Activated CD8-positive, alpha-beta memory T cell treated with anti-CD3 and anti-CD28 coated beads, Interleukin-2, amount 50 U/mL, for 24 hours (primary cell): ENCODE data around the gene EMD.
"Not testable (repeated sequence)": the region's sequence is repeated elsewhere in the genome, so short reads cannot be mapped to it uniquely, and the experiment has no call there.

Source experiments
- DNase-seq: peaks from one replicate; pipeline ENCODE4 v3.0.0-alpha.2; 2020; ENCODE audit errors: extremely low read depth

Gene EMD

DNA sequence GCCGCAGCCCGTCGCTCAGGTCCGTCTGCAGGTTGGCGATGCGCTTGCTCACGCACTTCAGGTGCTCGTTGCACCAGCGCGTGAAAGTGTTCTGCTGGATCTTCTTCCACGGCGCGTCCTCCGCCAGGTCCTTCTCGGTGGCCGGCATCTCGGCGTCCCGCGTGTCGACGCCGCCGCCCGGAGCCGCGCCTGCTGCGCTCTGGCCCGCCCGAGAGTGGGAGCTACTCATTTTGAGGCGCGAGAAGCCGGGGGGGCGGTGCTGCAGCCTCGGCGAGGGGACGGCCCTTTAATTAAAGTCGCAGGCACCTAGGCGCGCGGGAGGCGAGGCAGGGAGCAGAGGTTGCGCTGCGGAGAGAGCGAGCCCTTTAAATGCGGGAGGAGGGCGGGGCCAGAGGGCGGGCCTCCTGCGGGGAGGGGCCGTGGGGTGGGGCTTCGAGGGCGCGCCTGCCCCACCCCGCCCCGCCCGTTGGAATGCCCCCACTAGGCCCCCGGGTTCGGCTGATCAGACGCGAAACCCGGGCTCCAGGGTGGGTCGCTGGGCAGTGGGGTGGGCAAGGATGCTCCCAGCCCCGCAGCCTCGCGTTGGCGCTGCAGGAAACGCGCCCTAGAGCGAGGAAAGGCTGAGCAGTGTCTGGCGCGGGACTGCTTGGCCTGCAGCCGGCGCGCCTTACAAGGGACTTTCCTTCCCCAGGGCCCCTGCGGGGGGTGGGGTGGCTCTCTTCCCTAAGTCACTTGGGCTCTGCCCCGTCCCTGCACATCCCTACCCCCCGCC lies 7.9 kb upstream of the EMD start:
- peak; percentile 82 for DNase-seq

DNA sequence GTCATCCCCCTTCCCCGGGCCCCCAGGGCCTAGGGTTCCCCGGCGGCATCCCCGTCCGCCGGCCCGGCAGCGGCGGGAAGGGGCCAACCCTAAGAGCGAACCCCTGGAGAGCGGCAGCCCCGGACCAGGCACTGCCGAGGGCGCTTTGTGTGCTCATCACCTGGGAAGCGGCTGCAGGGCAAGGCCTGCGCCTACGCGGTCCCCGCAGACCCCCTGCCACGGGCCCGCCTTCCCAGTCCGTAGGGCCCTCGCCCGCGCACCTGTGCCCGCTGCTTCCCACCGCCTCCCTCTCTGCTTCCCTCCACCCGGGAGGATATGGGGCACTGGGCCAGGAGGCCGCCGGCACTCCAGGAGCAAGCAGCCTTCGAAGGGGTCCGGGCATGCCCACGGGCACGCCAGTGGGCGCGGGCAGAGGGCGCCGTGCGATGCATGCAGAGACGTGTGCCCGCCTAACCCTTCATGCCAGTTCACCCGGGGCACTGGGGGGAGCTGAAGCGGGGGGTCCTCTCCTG lies 7.2 kb upstream of the EMD start:
- no peak for DNase-seq

DNA sequence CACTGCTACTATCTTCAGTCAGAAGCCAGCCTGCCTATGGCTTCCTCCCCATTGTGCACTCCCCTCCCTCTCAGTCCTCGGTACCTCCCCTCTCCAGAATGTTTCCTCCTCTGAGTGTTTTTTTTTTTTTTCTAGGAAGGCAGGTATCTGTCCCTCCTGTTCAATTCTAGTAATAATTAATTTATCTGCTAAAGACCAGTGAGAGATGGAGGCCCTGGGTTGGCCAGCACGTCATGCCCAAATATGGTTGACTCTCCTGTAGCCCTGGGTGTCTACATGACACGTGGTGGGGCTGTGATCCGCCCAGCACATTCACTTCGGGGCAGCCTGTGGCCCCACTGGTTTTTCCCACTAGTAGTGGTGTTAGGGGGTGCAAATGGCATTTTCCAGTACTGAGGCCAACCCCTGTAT lies 6.5 kb upstream of the EMD start:
- no peak for DNase-seq

DNA sequence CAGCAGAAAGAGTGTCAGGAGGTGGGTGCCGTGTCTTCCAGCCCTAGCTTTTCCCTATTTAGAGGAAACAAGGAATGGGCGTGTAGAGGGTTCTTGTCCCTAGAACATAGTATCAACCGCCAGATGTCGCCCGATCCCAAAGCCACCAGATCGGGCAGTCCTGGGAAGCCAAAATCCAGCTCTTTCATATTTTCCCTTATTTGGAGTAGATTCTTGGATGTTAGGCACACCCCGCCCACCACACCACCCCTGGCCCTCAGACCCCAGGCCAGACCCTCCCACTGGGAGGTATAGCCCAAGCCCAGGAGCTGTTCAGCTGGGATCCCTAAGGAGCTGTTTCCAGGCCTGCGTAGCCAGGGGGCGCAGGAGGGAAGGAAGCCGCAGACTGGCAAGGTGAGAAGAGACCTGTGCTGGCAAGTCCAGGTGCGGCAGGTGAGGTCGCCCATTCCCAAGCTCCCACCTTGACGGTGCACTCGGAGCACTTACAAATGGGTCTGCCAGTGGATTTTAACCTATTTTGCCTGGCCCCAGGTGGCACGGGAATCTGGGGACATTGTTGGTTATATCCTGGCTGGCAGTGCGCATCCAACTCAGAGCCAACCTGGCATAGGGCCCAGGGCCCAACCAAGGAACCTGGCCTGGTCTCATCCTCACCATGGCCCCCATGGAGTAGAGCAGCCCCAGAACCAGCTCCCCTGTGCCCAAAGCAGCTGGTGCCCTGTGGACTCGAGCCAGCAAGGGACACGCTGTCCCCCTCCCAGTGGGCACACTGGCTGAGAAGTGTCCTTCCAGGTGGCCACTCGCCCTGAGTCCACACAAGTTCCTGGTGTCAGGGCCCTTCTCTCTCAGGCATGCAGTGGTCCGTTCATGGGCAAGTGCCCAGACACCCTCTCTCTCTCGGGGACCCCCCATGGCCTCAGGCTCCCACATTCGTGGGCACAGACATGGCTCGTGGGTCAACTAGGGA lies 5.5 kb upstream of the EMD start:
- DNase-seq = no peak

DNA sequence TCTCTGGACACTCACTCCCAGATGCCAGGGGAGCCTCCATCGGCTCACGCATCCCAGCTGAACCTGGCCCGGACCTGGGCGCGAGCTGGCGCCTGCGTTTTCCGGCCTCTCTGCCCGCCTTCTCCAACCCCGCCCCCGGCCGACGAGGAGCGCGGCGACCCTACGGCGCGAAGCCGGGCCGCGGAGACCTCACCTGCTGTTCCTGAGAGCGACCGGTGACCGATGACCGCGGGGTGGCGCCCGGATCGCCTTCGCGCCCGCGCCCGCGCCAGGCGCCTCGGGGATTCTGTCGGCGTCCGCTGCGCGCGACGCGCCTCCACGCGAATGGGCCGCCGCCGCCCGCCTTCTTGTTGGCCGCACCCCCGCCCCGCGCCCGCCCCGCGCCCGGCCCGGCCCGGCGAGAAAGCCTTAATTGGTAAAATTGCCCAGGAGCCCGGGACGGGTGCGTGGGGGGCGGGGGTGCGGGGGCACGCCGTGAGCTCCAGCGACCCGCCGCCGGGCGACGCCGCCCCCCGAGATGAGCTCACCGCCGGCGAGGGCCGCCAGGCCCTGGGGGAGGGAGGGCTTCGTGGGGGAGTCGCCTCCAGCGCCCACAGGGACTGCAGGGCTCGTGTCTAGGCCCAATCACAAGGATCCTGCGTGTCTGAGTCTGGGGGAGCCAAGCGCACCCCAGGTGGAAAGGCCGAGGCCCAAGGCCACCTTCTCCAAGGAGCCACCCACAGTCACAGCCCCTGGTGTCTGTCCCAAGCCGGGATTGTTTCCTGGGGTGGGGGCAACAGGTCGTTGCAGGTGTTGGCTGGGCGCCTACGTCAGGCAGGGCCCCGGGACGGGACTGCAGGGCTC lies 4.6 kb upstream of the EMD start, which contains the start of gene FLNA:
TSS of gene FLNA (minus strand) at position 322 of the 843 bp plus-strand sequence. CDS start 3,389 bp downstream, outside the sequence.
- DNase-seq = no peak

DNA sequence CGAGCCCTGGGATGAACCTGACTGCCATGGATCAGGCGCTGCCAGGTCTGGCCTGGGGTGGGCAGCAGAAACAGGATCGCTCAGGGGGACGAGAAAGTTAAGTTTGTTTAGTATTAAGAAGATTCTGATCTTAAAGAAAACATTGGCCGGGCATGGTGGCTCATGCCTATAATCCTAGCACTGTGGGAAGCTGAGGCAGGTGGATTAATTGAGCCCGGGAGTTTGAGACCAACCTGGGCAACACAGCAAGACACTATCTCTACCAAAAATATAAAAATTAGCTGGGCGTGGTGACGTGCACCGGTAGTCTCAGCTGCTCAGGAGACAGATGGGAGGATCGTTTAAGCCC lies 4.0 kb upstream of the EMD start:
- DNase-seq = no peak

DNA sequence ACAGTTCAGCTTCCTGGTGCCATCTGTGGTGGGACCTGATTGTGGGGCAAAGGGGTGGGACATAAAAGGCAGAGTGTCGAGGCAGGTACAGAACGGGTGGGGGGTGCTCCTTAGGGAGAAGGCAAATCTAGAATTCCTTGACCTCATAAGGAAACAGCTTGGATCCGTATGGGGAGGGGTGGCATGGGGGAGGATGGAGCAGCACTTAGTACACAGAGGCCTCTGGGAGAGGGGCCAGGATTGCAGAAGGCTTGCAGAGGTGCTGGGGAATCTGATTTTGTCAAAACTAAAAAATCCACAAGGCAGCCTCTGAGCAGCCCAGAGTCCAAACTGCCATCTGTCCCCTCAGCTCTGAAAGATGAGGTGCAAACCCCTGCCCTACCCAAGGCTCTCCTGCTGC lies 2.3 kb upstream of the EMD start:
- DNase-seq = no peak

DNA sequence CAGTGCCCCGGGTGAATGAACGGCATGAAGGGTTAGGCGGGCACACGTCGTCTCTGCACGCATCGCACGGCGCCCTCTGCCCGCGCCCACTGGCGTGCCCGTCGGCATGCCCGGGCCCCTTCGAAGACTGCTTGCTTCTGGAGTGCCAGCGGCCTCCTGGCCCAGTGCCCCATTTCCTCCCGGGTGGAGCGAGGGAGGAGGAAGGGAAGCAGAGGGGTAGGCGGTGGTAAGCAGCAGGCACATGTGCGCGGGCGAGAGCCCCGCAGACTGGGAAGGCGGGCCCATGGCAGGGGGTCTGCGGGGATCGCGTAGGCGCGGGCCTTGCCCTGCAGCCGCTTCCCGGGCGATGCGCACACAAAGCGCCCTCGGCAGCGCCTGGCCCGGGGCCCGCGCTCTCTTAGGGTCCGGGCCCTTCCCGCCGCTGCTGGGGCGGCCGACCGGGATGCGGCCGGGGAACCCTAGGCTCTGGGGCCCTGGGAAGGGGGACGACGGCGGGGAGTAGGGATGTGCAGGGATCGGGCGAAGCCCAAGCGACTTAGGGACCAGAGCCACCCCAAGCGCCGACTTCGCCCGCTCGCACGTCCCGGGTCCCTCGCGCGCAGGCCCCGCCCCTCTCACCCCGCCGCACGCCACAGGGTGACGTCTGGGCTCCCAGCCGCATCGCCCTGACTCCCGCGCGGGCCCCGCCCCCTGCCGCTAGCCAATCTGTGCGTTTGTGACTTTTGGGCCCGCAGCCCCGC lies 866 bp upstream of the EMD start:
- DNase-seq = no peak

DNA sequence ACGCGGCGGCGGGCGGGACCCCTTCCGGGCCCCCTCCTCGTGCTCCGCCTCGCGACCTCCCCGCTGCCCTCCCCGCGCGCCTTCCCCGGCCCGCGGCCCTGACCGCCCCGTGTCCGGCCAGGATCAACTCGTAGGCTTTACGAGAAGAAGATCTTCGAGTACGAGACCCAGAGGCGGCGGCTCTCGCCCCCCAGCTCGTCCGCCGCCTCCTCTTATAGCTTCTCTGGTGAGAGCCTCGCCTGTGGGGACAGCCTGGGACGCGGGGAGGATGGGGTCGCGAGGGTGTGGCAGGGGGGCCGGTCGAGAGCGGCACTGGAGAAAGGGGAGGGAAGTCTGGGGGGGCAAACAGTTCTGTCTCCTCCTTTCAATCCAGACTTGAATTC lies 465 bp downstream of the EMD start:
- no peak for DNase-seq

DNA sequence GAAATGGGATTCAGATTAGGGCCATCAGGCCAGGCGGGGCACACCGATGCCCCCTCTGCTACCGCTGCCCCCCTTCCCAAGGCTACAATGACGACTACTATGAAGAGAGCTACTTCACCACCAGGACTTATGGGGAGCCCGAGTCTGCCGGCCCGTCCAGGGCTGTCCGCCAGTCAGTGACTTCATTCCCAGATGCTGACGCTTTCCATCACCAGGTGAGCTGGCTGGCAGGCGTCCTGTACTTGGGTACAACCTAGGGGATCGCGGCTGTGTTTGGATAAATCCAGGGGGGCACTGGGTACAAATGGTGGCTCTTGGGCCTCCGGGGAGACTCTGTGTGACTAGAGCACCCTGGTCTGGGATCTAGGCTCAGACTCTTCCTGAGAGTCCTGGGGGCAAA lies 1.1 kb downstream of the EMD start:
- DNase-seq = no peak

DNA sequence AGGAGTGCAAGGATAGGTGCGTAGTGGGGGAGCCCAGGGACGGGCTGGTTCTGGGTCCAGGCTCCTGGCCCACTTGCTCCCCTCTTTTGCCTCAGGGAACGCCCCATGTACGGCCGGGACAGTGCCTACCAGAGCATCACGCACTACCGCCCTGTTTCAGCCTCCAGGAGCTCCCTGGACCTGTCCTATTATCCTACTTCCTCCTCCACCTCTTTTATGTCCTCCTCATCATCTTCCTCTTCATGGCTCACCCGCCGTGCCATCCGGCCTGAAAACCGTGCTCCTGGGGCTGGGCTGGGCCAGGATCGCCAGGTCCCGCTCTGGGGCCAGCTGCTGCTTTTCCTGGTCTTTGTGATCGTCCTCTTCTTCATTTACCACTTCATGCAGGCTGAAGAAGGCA lies 1.7 kb downstream of the EMD start:
- no peak for DNase-seq

DNA sequence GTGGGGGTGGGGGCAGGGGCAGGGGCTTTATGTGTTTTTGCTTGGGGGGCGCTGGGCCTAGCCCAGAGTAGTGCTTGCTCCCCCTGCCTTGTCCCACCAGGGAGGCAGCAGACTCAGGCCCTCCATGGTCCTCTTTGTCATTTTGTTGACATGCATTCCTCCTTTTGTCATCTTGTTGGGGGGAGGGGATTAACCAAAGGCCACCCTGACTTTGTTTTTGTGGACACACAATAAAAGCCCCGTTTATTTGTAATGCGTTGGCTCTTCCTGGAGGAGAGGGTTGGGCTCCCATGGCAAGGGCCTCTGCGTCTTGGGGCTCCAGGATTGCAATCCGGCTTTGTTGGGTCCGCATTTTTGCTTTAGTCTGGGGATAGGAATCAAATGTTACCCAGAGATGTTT lies 2.2 kb downstream of the EMD start:
- no peak for DNase-seq

DNA sequence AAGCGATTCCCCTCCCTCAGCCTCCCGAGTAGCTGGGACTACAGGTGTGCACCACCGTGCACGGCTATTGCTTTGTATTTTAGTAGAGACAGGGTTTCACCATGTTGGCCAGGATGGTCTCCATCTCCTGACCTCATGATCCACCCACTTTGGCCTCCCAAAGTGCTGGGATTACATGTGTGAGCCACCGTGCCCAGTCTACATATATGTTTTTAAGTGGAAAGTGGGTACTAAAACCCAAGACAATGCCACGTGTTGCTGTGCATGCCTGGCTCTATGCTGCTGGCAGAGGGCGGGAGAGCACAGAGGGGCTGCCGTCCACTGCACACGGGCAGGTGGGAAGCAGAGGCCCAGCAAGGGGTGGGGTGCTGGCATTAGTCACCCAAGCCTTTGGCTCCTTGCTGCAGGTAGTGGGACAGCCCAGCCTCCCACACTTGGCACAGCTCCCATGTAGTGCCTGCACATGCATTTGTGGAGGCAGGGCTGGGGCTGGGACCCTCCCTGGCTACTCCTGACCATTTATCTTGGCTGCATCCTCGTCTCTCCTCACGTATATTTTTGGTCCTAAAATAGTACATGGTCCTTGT lies 3.5 kb downstream of the EMD start:
- no peak for DNase-seq

DNA sequence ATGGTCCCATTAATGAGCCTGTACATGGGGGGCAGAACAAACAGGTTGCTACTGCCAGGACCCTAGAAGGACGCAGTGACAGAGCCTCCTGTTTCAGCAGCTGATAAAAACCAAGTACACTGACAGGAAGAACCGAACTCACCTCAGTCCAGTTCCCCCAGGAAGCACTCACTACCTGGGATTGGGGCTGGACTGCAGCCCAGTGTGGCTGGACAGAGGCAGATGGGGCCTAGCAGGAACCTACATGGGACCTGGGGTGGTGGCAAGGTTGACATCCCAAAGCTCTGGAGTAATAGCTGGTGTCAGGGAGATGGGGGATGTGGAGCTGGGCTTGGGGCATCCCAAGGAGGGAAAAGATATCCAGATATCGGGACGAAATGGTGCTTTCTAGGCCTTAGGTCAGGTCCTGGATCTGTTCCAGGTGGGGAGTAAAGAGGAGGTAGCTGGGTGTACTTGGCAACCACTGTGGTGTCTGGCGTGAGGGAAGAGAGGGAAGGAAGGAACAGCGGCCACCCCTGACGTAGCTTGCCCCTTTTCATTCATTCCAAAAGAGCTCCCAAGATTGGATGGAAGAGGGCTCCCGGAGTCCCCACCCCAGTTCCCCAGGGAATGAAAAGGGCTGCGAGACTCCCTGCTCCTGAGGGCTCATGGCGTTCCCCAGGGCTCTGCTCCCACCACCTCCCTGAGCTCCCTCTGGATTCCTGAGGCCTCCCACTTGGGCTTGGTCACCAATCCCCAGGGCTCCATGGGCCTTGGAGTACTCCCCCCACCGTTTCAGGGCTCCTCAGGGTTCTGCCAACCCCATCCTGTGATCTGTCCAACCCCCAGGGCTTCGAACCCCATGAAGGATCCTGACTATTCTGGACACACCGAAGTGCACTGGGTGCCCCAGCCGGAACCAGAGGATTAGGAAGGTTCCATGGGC lies 4.5 kb downstream of the EMD start:
- no peak for DNase-seq

DNA sequence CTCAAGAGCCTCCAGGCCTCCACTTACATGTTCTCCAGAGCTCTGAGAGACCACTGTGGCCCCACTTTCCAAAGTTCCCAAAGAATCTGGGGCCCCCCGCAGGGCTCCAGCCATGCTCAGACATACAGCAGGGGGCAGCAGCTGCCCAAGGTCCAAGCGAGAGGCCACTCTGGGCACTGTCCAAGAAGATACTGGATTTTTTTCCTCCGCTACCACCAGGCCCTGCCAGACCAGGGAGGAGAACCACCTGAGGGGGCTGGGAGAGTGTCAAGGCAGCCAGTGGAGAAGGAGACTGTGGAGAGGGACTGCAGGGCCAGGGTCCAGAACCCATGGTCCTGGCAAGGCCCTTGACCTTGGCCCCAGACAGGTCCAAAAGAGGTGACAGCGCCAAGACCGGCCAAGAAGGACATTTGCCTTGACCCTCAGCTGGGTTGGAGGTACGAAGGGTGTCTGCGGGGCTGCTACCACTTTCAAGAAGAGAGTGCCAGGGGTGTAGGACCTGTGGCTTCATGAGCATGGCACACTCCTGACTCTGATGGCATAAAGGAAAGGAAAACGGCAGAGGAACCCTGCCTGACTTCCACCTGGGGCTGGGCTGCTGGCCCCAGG lies 5.3 kb downstream of the EMD start:
- DNase-seq = no peak

DNA sequence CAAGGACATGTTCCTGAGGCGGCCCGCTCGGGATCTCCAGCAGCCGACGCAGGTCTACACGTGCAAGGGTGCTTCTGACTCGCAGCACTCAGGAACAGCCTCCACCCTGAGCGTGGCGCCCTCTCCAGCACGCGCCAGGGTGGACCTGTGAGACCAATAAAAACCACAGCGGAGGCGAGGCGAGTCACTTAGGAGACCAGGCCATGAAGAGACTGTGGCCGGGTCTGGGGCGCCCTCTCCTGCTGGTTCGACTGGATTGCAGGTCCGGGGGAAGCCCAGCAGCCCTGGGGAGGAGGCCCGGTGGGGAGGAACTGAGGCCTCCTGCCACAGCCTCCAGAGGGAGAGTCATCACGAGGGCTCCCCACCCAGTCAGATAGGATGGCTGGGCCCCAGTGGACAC lies 9.0 kb downstream of the EMD start:
- not testable (repeated sequence) for DNase-seq

DNA sequence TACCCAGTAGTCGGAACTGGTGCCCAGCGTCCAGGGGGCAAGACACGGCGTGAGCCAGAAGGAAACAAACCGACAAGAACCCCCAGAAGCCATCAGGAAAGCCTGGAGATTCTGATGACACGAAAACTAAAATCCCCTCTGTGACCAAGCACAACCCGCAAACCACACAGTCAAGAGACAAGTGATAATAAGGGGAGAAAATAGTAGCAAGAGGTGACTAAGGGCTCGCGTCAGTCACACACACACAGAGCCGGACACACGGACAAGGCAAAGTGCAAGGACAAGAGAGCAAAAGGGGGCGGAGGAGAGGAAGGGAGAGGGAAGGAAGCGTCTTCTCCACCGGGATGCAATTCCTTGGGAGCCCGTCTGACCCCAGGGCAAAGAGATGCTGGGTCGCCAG lies 9.6 kb downstream of the EMD start:
- not testable (repeated sequence) for DNase-seq

DNA sequence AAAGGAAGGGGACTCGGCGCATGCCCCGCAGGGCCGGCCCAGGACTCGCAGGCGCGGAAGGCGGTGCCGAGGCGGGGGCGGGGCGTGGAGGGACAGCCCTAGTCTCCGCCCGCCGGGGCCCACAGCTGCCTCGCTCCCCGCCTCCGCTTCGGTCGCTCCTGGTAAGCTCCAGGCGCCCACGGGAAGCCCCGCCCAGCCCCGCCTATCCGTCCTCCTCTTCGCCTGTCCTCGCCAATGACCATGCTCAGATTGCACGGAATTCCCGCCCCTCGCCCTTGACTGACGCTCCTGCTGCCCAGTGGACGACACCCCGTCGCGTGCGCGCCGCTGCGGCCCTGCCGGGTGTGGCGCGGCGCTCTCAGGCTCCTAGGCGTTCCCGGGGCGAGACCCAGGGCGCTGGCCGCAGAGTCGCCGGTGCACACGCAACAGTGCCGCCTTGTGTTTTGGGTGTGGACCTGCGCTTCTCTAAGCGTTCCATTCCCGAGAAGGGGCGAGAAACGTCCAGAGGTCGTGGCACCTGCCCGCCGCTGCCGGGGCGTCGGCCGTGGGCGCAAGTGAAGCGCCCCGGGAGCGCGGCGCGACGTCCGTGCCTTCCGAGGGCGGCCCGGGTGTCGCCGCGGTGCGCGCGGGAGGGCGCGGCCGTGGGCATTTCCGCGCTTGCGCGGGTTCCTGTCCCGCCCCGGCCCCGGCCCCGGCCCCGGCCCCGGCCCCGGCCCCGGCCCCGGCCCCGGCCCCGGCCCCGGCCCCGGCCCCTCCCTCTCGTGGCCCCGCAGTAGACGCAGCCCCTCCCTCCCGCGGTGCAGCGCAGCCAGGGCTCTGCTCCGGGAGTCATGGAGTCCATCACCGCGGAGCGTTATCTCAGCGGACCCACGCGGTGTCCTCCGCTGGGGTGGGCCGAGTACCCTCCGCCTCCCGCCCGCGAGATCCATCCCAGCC lies 11.0 kb downstream of the EMD start:
- DNase-seq = not testable (repeated sequence)
